GM19240 (cell line): ENCODE data around the gene ICA1L.
"Not testable (repeated sequence)": the region's sequence is repeated elsewhere in the genome, so short reads cannot be mapped to it uniquely, and the experiment has no call there.

Source experiments
- DNase-seq: peaks from one replicate; pipeline ENCODE4 v3.0.0; 2011; ENCODE audit warnings: low spot score; ENCODE audit not compliant: insufficient read length

ICA1L gene

GRCh38 chr2:202847693-202848524, 23.7 kb downstream of the ICA1L start:
- DNase-seq: peak; percentile 7

- DNase-seq: no peak
Observed at GRCh38 chr2:202844656-202845055, 26.9 kb downstream of the ICA1L start.

DNA sequence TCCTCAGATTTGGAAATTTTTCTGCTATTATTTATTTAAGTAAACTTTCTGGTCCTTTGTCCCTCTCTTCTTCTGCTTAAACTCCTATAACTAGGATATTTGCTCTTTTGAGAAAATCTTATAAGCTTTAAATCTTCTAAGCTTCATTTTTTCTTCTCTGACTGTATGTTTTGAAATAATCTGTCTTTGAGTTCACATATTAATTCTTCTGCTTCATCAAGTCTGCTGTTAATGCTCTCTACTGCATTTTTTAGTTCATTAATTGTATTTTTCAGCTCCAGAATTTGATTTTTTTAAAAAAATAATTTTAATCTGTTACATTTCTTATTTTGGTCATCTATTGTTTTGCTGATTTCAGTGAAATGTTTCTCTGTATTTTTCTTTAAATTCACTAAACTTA, 28.9 kb downstream of the ICA1L start:
- no peak for DNase-seq

GRCh38 chr2:202841090-202841867, 30.3 kb downstream of the ICA1L start:
- no peak for DNase-seq

- peak; percentile 17 for DNase-seq
Observed at GRCh38 chr2:202831242-202832220, 40.0 kb downstream of the ICA1L start.

DNA sequence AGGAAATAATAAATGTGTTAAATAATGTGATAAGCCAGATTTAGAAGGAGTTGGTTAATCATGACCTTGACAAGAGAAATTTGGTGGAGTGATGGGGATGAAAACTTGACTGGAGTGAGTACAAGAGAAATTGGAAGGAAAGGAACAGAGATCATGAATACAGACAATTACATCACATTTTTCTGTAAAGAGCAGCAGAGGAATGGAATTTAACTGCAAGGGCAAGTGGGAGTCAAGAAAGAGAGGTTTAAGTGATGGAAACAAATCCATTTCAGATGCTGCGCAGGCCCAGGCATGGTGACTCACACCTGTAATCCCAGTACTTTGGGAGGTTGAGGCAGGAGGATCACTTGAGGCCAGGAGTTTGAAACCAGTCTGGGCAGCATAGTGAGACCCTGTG, 46.7 kb downstream of the ICA1L start:
- DNase-seq: no peak

GRCh38 chr2:202822411-202822810, 49.2 kb downstream of the ICA1L start:
- no peak for DNase-seq

GRCh38 chr2:202821206-202822160, 50.1 kb downstream of the ICA1L start:
- DNase-seq: no peak

GRCh38 chr2:202818321-202818720, 53.2 kb downstream of the ICA1L start:
- no peak for DNase-seq

- DNase-seq: no peak
Observed at GRCh38 chr2:202817771-202818170, 53.8 kb downstream of the ICA1L start.

DNA sequence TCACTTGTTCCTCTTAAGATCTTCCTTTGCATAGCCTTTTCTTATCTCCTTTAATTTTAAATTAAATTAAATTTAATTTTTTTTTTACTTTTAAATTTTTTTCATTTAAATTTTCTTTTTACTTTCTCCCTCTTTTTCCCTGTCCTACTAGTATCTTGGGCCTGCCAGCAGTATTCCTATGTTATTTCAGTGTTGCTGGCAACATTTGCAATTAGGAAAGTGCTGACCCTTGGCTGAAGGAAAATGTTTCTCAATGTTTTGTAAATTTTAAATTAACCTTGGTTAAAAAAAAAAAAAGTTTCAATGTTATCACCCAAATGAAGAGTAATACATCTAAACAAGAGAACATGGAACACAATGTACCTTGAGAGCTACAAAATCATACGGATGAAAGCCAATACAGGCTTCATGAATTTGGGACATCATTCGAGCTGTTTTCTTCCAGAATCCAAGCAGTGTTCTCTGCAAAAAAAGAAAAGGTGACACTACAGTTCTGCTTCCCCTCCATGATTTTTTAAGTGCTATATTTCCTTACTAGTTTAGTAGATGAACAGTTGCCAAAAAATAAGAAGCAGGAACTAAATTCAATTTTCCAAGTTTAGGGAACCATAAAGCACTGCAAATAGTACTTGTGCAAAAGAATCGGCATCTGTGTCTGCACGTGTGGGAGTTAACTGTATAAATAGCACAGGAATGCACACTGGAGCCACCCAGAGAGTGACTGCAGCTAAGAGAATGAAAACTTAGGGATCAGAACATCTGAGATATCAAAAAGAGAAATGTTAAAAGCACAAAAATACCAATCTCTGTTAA, 55.8 kb downstream of the ICA1L start:
- no peak for DNase-seq

DNA sequence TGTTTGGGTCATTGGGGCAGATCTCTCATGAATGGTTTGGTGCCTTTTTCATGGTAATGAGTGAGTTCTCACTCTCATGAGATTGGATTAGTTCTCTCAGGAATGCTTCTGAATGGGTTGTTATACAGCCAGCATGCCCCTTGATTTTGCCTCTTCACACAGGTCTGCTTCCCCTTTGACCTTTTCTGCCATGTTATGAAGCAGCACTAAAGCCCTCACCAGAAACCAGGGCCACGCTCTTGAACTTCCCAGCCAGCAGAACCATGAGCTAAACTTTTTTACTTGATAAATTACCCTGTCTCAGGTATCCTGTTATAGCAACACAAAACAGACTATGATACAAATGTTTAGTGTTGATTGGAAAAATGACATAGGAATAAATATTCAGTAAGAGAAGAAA, 57.3 kb downstream of the ICA1L start:
- DNase-seq: no peak

- no peak for DNase-seq
Observed at GRCh38 chr2:202813387-202813786, 58.2 kb downstream of the ICA1L start.

DNA sequence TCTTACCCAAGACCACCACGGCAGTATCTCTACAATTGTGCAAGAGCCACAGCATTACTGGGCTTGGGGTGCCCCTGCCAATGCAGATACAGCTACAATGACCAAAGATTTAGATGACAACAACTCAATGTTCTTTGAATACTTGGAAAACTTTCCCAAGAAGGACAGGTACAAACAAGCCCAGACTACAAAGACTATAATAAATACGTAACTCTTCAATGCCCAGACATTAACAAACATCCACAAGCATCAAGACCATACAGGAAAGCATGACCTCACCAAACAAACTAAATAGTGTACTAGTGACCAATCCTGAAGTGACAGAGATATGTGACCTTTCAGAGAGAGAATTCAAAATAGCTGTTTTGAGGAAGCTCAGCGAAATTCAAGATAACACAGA, 62.8 kb downstream of the ICA1L start:
- DNase-seq: no peak

GRCh38 chr2:202807431-202808138, 64.0 kb downstream of the ICA1L start:
- not testable (repeated sequence) for DNase-seq

DNA sequence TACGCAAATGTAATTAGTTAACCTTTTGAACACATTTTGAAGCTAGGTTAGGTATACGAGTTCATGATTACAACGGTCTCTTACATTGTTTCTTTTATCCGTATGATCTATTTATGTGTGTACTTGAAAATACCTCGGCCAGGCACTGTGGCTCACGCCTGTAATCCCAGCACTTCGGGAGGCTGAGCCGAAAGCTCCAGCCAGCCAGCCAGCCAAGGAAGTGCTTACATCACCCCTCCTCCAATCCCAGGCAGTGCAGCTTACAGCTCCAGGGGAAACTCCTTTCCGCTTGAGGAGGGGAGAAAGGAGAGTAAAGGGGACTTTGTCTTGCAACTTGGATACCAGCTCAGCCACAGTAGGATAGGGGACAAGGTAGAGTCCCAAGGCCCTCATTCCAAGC, 65.7 kb downstream of the ICA1L start:
- not testable (repeated sequence) for DNase-seq

DNA sequence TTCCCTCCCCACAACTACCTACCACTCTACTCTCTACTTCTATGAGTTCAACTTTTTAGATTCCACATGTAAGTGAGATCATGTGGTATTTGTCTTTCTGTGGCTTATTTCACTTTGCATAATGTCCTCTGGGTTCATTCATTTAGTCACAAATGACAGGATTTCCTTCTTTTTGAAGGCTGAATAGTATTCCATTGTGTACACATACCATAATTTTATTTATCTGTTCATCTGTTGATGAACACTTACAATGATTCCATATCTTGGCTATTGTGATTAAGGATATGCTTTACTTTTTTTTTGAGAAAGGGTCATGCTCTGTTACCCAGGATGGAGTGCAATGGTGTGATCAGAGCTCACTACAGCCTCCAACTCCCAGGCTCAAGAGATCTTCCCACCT, 73.6 kb downstream of the ICA1L start:
- DNase-seq: no peak

GRCh38 chr2:202790676-202791075, 80.9 kb downstream of the ICA1L start:
- DNase-seq: no peak

GRCh38 chr2:202786842-202787241, 84.7 kb downstream of the ICA1L start:
- DNase-seq: no peak
